Trophoblast cell (in vitro differentiated cells and primary cell): ENCODE measurements around the gene SFTPB.
A peak's percentile ranks its signal among the peaks of the same experiment; 100 is the strongest.

Experiments used
- DNase-seq, 2 donors: peaks; one replicate each; pipeline ENCODE4 v3.0.0-alpha.2; 2016
- H2AFZ ChIP-seq: 2 replicates; pipeline ENCODE4 v1.6.1; 2013; ENCODE audit warnings: low read length, moderate library complexity, mild to moderate bottlenecking; ENCODE audit not compliant: insufficient read depth, poor library complexity
- H2AK5ac ChIP-seq: 2 replicates; pipeline ENCODE4 v1.6.1; 2013; ENCODE audit warnings: mild to moderate bottlenecking, low read length
- H2BK120ac ChIP-seq: 2 replicates; pipeline ENCODE4 v1.6.1; 2013; ENCODE audit warnings: low read length, mild to moderate bottlenecking, moderate library complexity; ENCODE audit not compliant: insufficient read depth, poor library complexity
- H2BK12ac ChIP-seq: 2 replicates; pipeline ENCODE4 v1.6.1; 2013; ENCODE audit warnings: mild to moderate bottlenecking, low read length, moderate library complexity
- H2BK5ac ChIP-seq: 2 replicates; pipeline ENCODE4 v1.6.1; 2013; ENCODE audit warnings: low read length, low read depth, moderate library complexity, mild to moderate bottlenecking; ENCODE audit not compliant: poor library complexity
- H3K14ac ChIP-seq: 2 replicates; pipeline ENCODE4 v1.6.1; 2013; ENCODE audit warnings: mild to moderate bottlenecking, low read length
- H3K18ac ChIP-seq: 2 replicates; pipeline ENCODE4 v1.6.1; 2013; ENCODE audit warnings: mild to moderate bottlenecking, low read length
- H3K23ac ChIP-seq: 2 replicates; pipeline ENCODE4 v1.6.1; 2013; ENCODE audit warnings: low read length
- H3K27ac ChIP-seq: 2 replicates; pipeline ENCODE4 v1.5.1; 2013; ENCODE audit warnings: low read depth, mild to moderate bottlenecking, inconsistent platforms, low read length, moderate library complexity
- H3K27me3 ChIP-seq: 2 replicates; pipeline ENCODE4 v1.6.1; 2013; ENCODE audit warnings: inconsistent platforms, mild to moderate bottlenecking, low read length, moderate library complexity; ENCODE audit not compliant: insufficient read depth
- H3K36me3 ChIP-seq, 2 experiments: 1 replicate in 1 of 2; 2 replicates in 1 of 2; pipeline ENCODE4 v1.6.1; 2013; ENCODE audit warnings: low read length in 2 of 2, mild to moderate bottlenecking in 2 of 2, moderate library complexity in 1 of 2; ENCODE audit not compliant: insufficient read depth in 2 of 2, control insufficient read depth in 1 of 2
- H3K4ac ChIP-seq: 2 replicates; pipeline ENCODE4 v1.6.1; 2013; ENCODE audit warnings: low read depth, mild to moderate bottlenecking, low read length, moderate library complexity
- H3K4me1 ChIP-seq, 2 experiments: 1 replicate in 1 of 2; 2 replicates in 1 of 2; pipeline ENCODE4 v1.6.1; 2013; ENCODE audit warnings: low read length in 2 of 2, mild to moderate bottlenecking in 2 of 2, moderate library complexity in 1 of 2; ENCODE audit not compliant: insufficient read depth in 2 of 2, control insufficient read depth in 1 of 2
- H3K4me2 ChIP-seq: 2 replicates; pipeline ENCODE4 v1.6.1; 2013; ENCODE audit warnings: inconsistent platforms, mild to moderate bottlenecking, low read length, moderate library complexity
- H3K4me3 ChIP-seq: 2 replicates; pipeline ENCODE4 v1.5.1; 2013; ENCODE audit warnings: mild to moderate bottlenecking, low read depth, low read length, inconsistent platforms
- H3K79me1 ChIP-seq: one replicate; pipeline ENCODE4 v1.6.1; 2013; ENCODE audit warnings: low read length
- H3K79me2 ChIP-seq: 2 replicates; pipeline ENCODE4 v1.6.1; 2013; ENCODE audit warnings: low read length, mild to moderate bottlenecking; ENCODE audit not compliant: control insufficient read depth, insufficient read depth, poor library complexity
- H3K9ac ChIP-seq: 2 replicates; pipeline ENCODE4 v1.6.1; 2013; ENCODE audit warnings: mild to moderate bottlenecking, low read length
- H3K9me3 ChIP-seq: 2 replicates; pipeline ENCODE4 v1.6.1; 2013; ENCODE audit warnings: low read depth, mild to moderate bottlenecking, control low read depth, inconsistent platforms, low read length; ENCODE audit not compliant: insufficient read depth
- H4K12ac ChIP-seq: 2 replicates; pipeline ENCODE4 v1.6.1; 2013; ENCODE audit warnings: low read depth, mild to moderate bottlenecking, low read length, moderate library complexity
- H4K8ac ChIP-seq: 2 replicates; pipeline ENCODE4 v1.6.1; 2013; ENCODE audit warnings: low read depth, mild to moderate bottlenecking, low read length, moderate library complexity
- H4K91ac ChIP-seq: one replicate; pipeline ENCODE4 v1.6.1; 2013; ENCODE audit warnings: low read depth, mild to moderate bottlenecking, low read length, moderate library complexity
- WGBS: extraction: QIAGEN DNeasy Blood & Tissue Kit; methylation state at CpG from one replicate; pipeline ENCODE4 v1.1.7; 2013; ENCODE audit warnings: missing lambda C conversion rate; ENCODE audit not compliant: insufficient read length, insufficient coverage; ENCODE audit errors: extremely low coverage; 5-methylcytosine and 5-hydroxymethylcytosine counted together

The SFTPB gene

GRCh38 chr2:85613717-85614515, 54.1 kb downstream of the SFTPB start:
- Histone ChIP-seq H3K79me1 (peaks cover 11% of the 10 kb centered on the region), H3K9ac (no peak overlapping the region), H2BK120ac (no peak overlapping the region), H3K18ac (no peak overlapping the region), H4K91ac (no peak overlapping the region), H3K4ac (no peak overlapping the region), H3K23ac (no peak overlapping the region), H2AK5ac (no peak overlapping the region), H2BK12ac (no peak overlapping the region), H4K8ac (no peak overlapping the region), H4K12ac (no peak overlapping the region), H2BK5ac (no peak overlapping the region), H3K9me3 (no peaks in the 10 kb centered on the region), H3K36me3 (peaks cover 9% of the 10 kb centered on the region in 2 experiments), H3K4me3 (no peak overlapping the region), H3K4me2 (no peak overlapping the region), H2AFZ (no peak overlapping the region), H3K79me2 (peaks cover 8% of the 10 kb centered on the region), H3K27me3 (no peaks in the 10 kb centered on the region), H3K4me1 (peaks cover 0 to 3% of the 10 kb centered on the region in 2 experiments), H3K27ac (no peak overlapping the region), H3K14ac (no peak overlapping the region)
- no peak for DNase-seq
- no CpG with 5 or more reads among the region's 10 CpGs for WGBS

- peak within 1 kb of the TSS; percentile 97 for H3K4me2 ChIP-seq
- H2BK12ac ChIP-seq: no peak within 1 kb of the TSS
- peak within 1 kb of the TSS; percentile 48 for H3K4ac ChIP-seq
- H4K12ac ChIP-seq: peak within 1 kb of the TSS; percentile 57
- peaks cover 11% of the 10 kb centered on the region for H3K79me1 ChIP-seq
- DNase-seq: peak; percentile 87 to 89
- peaks cover 0 to 3% of the 10 kb centered on the region in 2 experiments for H3K4me1 ChIP-seq
- no peaks in the 10 kb centered on the region for H3K27me3 ChIP-seq
- no CpG with 5 or more reads among the region's 73 CpGs for WGBS
- peak within 1 kb of the TSS; percentile 53 for H2AFZ ChIP-seq
- H2AK5ac ChIP-seq: peak within 1 kb of the TSS; percentile 38
- peak within 1 kb of the TSS; percentile 88 for H2BK120ac ChIP-seq
- H3K9ac ChIP-seq: peak within 1 kb of the TSS; percentile 89
- H3K9me3 ChIP-seq: no peaks in the 10 kb centered on the region
- H3K36me3 ChIP-seq: peaks cover 14 to 20% of the 10 kb centered on the region in 2 experiments
- H4K8ac ChIP-seq: peak within 1 kb of the TSS; percentile 74
- H3K14ac ChIP-seq: peak within 1 kb of the TSS; percentile 81
- H3K18ac ChIP-seq: peak within 1 kb of the TSS; percentile 69
- H3K27ac ChIP-seq: peak within 1 kb of the TSS; percentile 61
- H3K79me2 ChIP-seq: peaks cover 8% of the 10 kb centered on the region
- H3K23ac ChIP-seq: no peak within 1 kb of the TSS
- peak within 1 kb of the TSS; percentile 75 for H2BK5ac ChIP-seq
- H4K91ac ChIP-seq: peak within 1 kb of the TSS; percentile 91
- H3K4me3 ChIP-seq: peak within 1 kb of the TSS; percentile 99
Measured at GRCh38 chr2:85611705-85612587, 56.1 kb downstream of the SFTPB start, which contains the start of gene C2orf68. Gene C2orf68, minus strand, starts transcription at chr2:85612066. Its CDS starts 82 bp downstream, at chr2:85611984.

- peak overlapping the region; percentile 74 for H4K8ac ChIP-seq
- no peaks in the 10 kb centered on the region for H3K9me3 ChIP-seq
- peak overlapping the region; percentile 41 for H2AFZ ChIP-seq
- H3K79me1 ChIP-seq: peaks cover 11% of the 10 kb centered on the region
- peak overlapping the region; percentile 97 for H3K4me2 ChIP-seq
- H3K4ac ChIP-seq: peak overlapping the region; percentile 48
- peak overlapping the region; percentile 88 for H2BK120ac ChIP-seq
- H3K23ac ChIP-seq: no peak overlapping the region
- peaks cover 7% of the 10 kb centered on the region for H3K79me2 ChIP-seq
- peak overlapping the region; percentile 91 for H4K91ac ChIP-seq
- no peak for DNase-seq
- peak overlapping the region; percentile 69 for H3K18ac ChIP-seq
- H3K4me3 ChIP-seq: peak overlapping the region; percentile 99
- peaks cover 14 to 20% of the 10 kb centered on the region in 2 experiments for H3K36me3 ChIP-seq
- H2AK5ac ChIP-seq: peak overlapping the region; percentile 38
- H2BK5ac ChIP-seq: peak overlapping the region; percentile 75
- no peak overlapping the region for H2BK12ac ChIP-seq
- peaks cover 0 to 3% of the 10 kb centered on the region in 2 experiments for H3K4me1 ChIP-seq
- no CpG with 5 or more reads among the region's 24 CpGs for WGBS
- H4K12ac ChIP-seq: peak overlapping the region; percentile 50
- no peaks in the 10 kb centered on the region for H3K27me3 ChIP-seq
- H3K27ac ChIP-seq: peak overlapping the region; percentile 61
- peak overlapping the region; percentile 81 for H3K14ac ChIP-seq
- H3K9ac ChIP-seq: peak overlapping the region; percentile 89
Measured at GRCh38 chr2:85611217-85611704, 56.7 kb downstream of the SFTPB start.
